WTC11 (cell line): ENCODE data around the gene CAPN7. TPM values are rescaled to one million over a fixed set of nuclear protein-coding genes. Genes with fewer than 3 reads are reported as not detected.

Experiments
- ATAC-seq: fragments of 200-7000 bp; cut with Tn5 transposase; 2 replicates; pipeline ENCODE4 v1.10.0; 2021; ENCODE audit warnings: mild to moderate bottlenecking, moderate library complexity
- CTCF ChIA-PET: fragments of 300-600 bp; sonication (Branson Sonifier 250); formaldehyde crosslinking; loops from one replicate; lab custom pipeline; 2021; ENCODE audit warnings: antibody characterized with exemption; lab: Charles Lee
- POLR2A ChIA-PET: fragments of 350-600 bp; sonication (Branson Sonifier 250); formaldehyde crosslinking; loops from one replicate; lab custom pipeline; 2021; ENCODE audit warnings: antibody characterized with exemption; lab: Charles Lee
- DNase-seq: peaks from one replicate; pipeline ENCODE4 v3.0.0; 2021; ENCODE audit warnings: low spot score
- H3K27ac Mint-ChIP-seq: 2 replicates; pipeline ENCODE4 v1.8.0; 2021; ENCODE audit warnings: mixed read lengths
- H3K27me3 Mint-ChIP-seq: 2 replicates; pipeline ENCODE4 v1.8.0; 2021; ENCODE audit warnings: low read depth, mild to moderate bottlenecking, moderate library complexity, mixed read lengths
- H3K36me3 Mint-ChIP-seq: 2 replicates; pipeline ENCODE4 v1.8.0; 2021; ENCODE audit warnings: mixed read lengths
- H3K4me1 Mint-ChIP-seq: 2 replicates; pipeline ENCODE4 v1.8.0; 2022; ENCODE audit warnings: mixed read lengths
- H3K4me3 Mint-ChIP-seq: 2 replicates; pipeline ENCODE4 v1.8.0; 2021; ENCODE audit warnings: mild to moderate bottlenecking, moderate library complexity, mixed read lengths
- H3K9me3 Mint-ChIP-seq: 2 replicates; pipeline ENCODE4 v1.8.0; 2021; ENCODE audit warnings: mixed read lengths
- ELF4 ChIP-seq: sonication (generic); formaldehyde crosslinking; IDR thresholded peaks from 2 replicates; pipeline ENCODE4 v1.8.1; 2022; ENCODE audit warnings: low read depth, mild to moderate bottlenecking, moderate library complexity, missing genetic modification reagents
- FOXJ3 ChIP-seq: sonication (generic); formaldehyde crosslinking; IDR thresholded peaks from 2 replicates; pipeline ENCODE4 v1.9.0; 2021; ENCODE audit warnings: missing genetic modification reagents, mild to moderate bottlenecking, borderline replicate concordance
- FOXK1 ChIP-seq: sonication (generic); formaldehyde crosslinking; IDR thresholded peaks from 2 replicates; pipeline ENCODE4 v1.8.0; 2022; ENCODE audit warnings: mild to moderate bottlenecking, moderate library complexity, missing genetic modification reagents
- FOXP1 ChIP-seq: sonication (generic); formaldehyde crosslinking; IDR thresholded peaks from 2 replicates; pipeline ENCODE4 v1.8.0; 2022; ENCODE audit warnings: missing genetic modification reagents, mild to moderate bottlenecking, moderate library complexity, borderline replicate concordance
- GRHL2 ChIP-seq: fragments of 250-450 bp; sonication (Bioruptor Pico); IDR thresholded peaks from 2 replicates; pipeline ENCODE4 v1.8.0; 2022; ENCODE audit warnings: mild to moderate bottlenecking, moderate library complexity; ENCODE audit not compliant: insufficient replicate concordance, severe bottlenecking
- IRF2 ChIP-seq: sonication (generic); formaldehyde crosslinking; IDR thresholded peaks from 2 replicates; pipeline ENCODE4 v1.8.0; 2022; ENCODE audit warnings: low read depth, missing genetic modification reagents, borderline replicate concordance
- JUN ChIP-seq: sonication (generic); formaldehyde crosslinking; IDR thresholded peaks from 2 replicates; pipeline ENCODE4 v1.8.0; 2023; ENCODE audit warnings: mild to moderate bottlenecking, missing genetic modification reagents
- MXD4 ChIP-seq: fragments of 250-450 bp; sonication (Bioruptor Pico); IDR thresholded peaks from 2 replicates; pipeline ENCODE4 v1.8.0; 2021; ENCODE audit warnings: mild to moderate bottlenecking, moderate library complexity, borderline replicate concordance
- MYBL2 ChIP-seq: sonication (generic); formaldehyde crosslinking; IDR thresholded peaks from 2 replicates; pipeline ENCODE4 v1.8.1; 2023; ENCODE audit warnings: mild to moderate bottlenecking, moderate library complexity, missing genetic modification reagents
- NR3C1 ChIP-seq: sonication (generic); formaldehyde crosslinking; conservative IDR thresholded peaks from 2 replicates; pipeline ENCODE4 v1.8.1; 2023; ENCODE audit warnings: low read depth, mild to moderate bottlenecking, missing genetic modification reagents
- PRDM15 ChIP-seq: sonication (generic); formaldehyde crosslinking; IDR thresholded peaks from 2 replicates; pipeline ENCODE4 v1.8.0; 2022; ENCODE audit warnings: missing genetic modification reagents
- PREB ChIP-seq: sonication (generic); formaldehyde crosslinking; IDR thresholded peaks from 2 replicates; pipeline ENCODE4 v1.8.1; 2022; ENCODE audit warnings: mild to moderate bottlenecking, missing genetic modification reagents, moderate library complexity, borderline replicate concordance
- RORB ChIP-seq: fragments of 250-450 bp; sonication (Bioruptor Pico); IDR thresholded peaks from 2 replicates; pipeline ENCODE4 v1.9.0; 2021; ENCODE audit warnings: mild to moderate bottlenecking
- SMAD4 ChIP-seq: sonication (generic); formaldehyde crosslinking; IDR thresholded peaks from 2 replicates; pipeline ENCODE4 v1.8.0; 2022; ENCODE audit warnings: mild to moderate bottlenecking, missing genetic modification reagents
- ZBTB21 ChIP-seq: sonication (generic); formaldehyde crosslinking; IDR thresholded peaks from 2 replicates; pipeline ENCODE4 v1.8.1; 2023; ENCODE audit warnings: mild to moderate bottlenecking, missing genetic modification reagents, borderline replicate concordance
- ZNF138 ChIP-seq: sonication (generic); formaldehyde crosslinking; conservative IDR thresholded peaks from 2 replicates; pipeline ENCODE4 v1.8.1; 2022; ENCODE audit warnings: mild to moderate bottlenecking, moderate library complexity, missing genetic modification reagents
- ZNF232 ChIP-seq: sonication (generic); formaldehyde crosslinking; IDR thresholded peaks from 2 replicates; pipeline ENCODE4 v1.8.0; 2022; ENCODE audit warnings: mild to moderate bottlenecking, missing genetic modification reagents
- ZNF416 ChIP-seq: fragments of 250-450 bp; sonication (Bioruptor Pico); IDR thresholded peaks from 2 replicates; pipeline ENCODE4 v1.9.0; 2021; ENCODE audit warnings: mild to moderate bottlenecking, inconsistent platforms
- total RNA-seq: library from RNA; stranded (reverse); gene quantifications from 3 replicates; pipeline ENCODE4 v1.2.3, GENCODE V29; 2021
- TF ChIP-seq, protein P1 (sequence below): fragments of 200-600 bp; IDR thresholded peaks from 2 replicates; pipeline ENCODE4 v1.8.0; 2022; ENCODE audit warnings: antibody characterized with exemption
- TF ChIP-seq, protein P2 (sequence below): fragments of 250-450 bp; sonication (Bioruptor Pico); IDR thresholded peaks from 2 replicates; pipeline ENCODE4 v1.9.0; 2021; ENCODE audit warnings: mild to moderate bottlenecking, borderline replicate concordance

CAPN7 gene
- total RNA-seq, 1 experiment from 2014 or later = 16.8 TPM

DNA sequence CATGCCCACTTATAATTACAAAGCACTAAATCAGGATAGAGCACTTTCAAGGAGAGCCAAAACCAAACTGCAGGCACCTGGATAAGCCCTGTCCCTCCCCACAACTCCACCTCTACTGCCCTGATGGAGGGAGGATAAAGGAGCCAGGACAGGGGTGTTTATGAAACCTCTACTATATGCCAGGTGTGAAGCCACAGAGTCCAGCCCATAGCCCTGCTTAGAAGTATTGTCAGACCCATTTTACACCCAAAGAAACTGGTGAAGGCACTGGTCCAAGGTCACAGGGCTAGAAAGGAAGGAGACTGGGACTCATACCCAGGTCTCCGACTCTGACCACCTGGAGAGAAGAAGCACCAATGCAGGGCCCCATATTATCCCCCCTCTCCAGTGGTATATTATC lies 77.7 kb downstream of the CAPN7 start:
- POLR2A ChIA-PET = no interaction called here
- Mint-ChIP-seq H3K27ac (no peak overlapping the region), H3K4me3 (no peak overlapping the region), H3K36me3 (no peaks in the 10 kb centered on the region), H3K27me3 (no peaks in the 10 kb centered on the region), H3K4me1 (peaks cover 16% of the 10 kb centered on the region), H3K9me3 (no peaks in the 10 kb centered on the region)
- CTCF ChIA-PET = interaction anchor here (0.7 kb wide), 1 partner anchor 121 kb away, joined by 3 read pairs; no protein-coding TSS in a partner anchor
- no peak for DNase-seq
- TF ChIP-seq MXD4 (no peak), SMAD4 (CRISPR knock-in tag) (no peak), PREB (CRISPR knock-in tag) (no peak), ZNF138 (CRISPR knock-in tag) (no peak), JUN (no peak), ZNF416 (CRISPR knock-in tag) (no peak), ZNF232 (no peak), IRF2 (CRISPR knock-in tag) (no peak), ELF4 (CRISPR knock-in tag) (no peak), FOXP1 (CRISPR knock-in tag) (no peak)
- no peak for ATAC-seq

- no peak for ATAC-seq
- no peak overlapping the region for H3K4me3 Mint-ChIP-seq
Measured at GRCh38 chr3:15284121-15284889, 78.3 kb downstream of the CAPN7 start.

More at GRCh38 chr3:15284121-15284889, 78.3 kb downstream of the CAPN7 start:
- Mint-ChIP-seq H3K4me1 (peaks cover 16% of the 10 kb centered on the region), H3K27me3 (no peaks in the 10 kb centered on the region)
- TF ChIP-seq GRHL2 (CRISPR knock-in tag) (no peak), MXD4 (no peak), FOXK1 (CRISPR knock-in tag) (no peak), FOXJ3 (CRISPR knock-in tag) (no peak), NR3C1 (CRISPR knock-in tag) (no peak), MYBL2 (CRISPR knock-in tag) (no peak), ZBTB21 (CRISPR knock-in tag) (no peak), RORB (no peak), PRDM15 (no peak)
- TF ChIP-seq, protein P1, sequence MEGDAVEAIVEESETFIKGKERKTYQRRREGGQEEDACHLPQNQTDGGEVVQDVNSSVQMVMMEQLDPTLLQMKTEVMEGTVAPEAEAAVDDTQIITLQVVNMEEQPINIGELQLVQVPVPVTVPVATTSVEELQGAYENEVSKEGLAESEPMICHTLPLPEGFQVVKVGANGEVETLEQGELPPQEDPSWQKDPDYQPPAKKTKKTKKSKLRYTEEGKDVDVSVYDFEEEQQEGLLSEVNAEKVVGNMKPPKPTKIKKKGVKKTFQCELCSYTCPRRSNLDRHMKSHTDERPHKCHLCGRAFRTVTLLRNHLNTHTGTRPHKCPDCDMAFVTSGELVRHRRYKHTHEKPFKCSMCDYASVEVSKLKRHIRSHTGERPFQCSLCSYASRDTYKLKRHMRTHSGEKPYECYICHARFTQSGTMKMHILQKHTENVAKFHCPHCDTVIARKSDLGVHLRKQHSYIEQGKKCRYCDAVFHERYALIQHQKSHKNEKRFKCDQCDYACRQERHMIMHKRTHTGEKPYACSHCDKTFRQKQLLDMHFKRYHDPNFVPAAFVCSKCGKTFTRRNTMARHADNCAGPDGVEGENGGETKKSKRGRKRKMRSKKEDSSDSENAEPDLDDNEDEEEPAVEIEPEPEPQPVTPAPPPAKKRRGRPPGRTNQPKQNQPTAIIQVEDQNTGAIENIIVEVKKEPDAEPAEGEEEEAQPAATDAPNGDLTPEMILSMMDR = no peak
- TF ChIP-seq, protein P2, sequence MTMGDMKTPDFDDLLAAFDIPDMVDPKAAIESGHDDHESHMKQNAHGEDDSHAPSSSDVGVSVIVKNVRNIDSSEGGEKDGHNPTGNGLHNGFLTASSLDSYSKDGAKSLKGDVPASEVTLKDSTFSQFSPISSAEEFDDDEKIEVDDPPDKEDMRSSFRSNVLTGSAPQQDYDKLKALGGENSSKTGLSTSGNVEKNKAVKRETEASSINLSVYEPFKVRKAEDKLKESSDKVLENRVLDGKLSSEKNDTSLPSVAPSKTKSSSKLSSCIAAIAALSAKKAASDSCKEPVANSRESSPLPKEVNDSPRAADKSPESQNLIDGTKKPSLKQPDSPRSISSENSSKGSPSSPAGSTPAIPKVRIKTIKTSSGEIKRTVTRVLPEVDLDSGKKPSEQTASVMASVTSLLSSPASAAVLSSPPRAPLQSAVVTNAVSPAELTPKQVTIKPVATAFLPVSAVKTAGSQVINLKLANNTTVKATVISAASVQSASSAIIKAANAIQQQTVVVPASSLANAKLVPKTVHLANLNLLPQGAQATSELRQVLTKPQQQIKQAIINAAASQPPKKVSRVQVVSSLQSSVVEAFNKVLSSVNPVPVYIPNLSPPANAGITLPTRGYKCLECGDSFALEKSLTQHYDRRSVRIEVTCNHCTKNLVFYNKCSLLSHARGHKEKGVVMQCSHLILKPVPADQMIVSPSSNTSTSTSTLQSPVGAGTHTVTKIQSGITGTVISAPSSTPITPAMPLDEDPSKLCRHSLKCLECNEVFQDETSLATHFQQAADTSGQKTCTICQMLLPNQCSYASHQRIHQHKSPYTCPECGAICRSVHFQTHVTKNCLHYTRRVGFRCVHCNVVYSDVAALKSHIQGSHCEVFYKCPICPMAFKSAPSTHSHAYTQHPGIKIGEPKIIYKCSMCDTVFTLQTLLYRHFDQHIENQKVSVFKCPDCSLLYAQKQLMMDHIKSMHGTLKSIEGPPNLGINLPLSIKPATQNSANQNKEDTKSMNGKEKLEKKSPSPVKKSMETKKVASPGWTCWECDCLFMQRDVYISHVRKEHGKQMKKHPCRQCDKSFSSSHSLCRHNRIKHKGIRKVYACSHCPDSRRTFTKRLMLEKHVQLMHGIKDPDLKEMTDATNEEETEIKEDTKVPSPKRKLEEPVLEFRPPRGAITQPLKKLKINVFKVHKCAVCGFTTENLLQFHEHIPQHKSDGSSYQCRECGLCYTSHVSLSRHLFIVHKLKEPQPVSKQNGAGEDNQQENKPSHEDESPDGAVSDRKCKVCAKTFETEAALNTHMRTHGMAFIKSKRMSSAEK (CRISPR knock-in tag) = no peak
- TF ChIP-seq, all 79 proteins: peak for 0
- no peak for DNase-seq
- H3K27ac Mint-ChIP-seq = no peak overlapping the region
- POLR2A ChIA-PET = no interaction called here
- H3K36me3 Mint-ChIP-seq = no peaks in the 10 kb centered on the region
- CTCF ChIA-PET = interaction anchor here (0.7 to 3.9 kb wide), 3 partner anchors 17 to 121 kb away, joined by 3 to 28 read pairs (median 8); partner anchors contain the start of gene SH3BP5
- H3K9me3 Mint-ChIP-seq = peaks cover 3% of the 10 kb centered on the region; the same call in 1 of the 2 replicates
